Nephron (organoid): ENCODE results near the gene NUAK2.
A peak's percentile ranks its signal among the peaks of the same experiment; 100 is the strongest.

Source experiments
- H3K27ac Mint-ChIP-seq, 3 experiments: 2 replicates each; pipeline ENCODE4 v1.8.0; 2020; ENCODE audit warnings: mixed read lengths in 3 of 3, mild to moderate bottlenecking in 2 of 3, moderate library complexity in 1 of 3
- H3K27me3 Mint-ChIP-seq: 2 replicates; pipeline ENCODE4 v1.8.0; 2021; ENCODE audit warnings: low read depth, mild to moderate bottlenecking, moderate library complexity, mixed read lengths
- H3K36me3 Mint-ChIP-seq: 2 replicates; pipeline ENCODE4 v1.8.0; 2020; ENCODE audit warnings: low read depth, mixed read lengths
- H3K4me1 Mint-ChIP-seq: 2 replicates; pipeline ENCODE4 v1.8.0; 2020; ENCODE audit warnings: mixed read lengths
- H3K4me3 Mint-ChIP-seq, 3 experiments: 2 replicates each; pipeline ENCODE4 v1.8.0; 2020; ENCODE audit warnings: mild to moderate bottlenecking in 3 of 3, mixed read lengths in 3 of 3, moderate library complexity in 2 of 3
- H3K9me3 Mint-ChIP-seq: 2 replicates; pipeline ENCODE4 v1.8.0; 2020; ENCODE audit warnings: mixed read lengths
- TF ChIP-seq, protein P1 (sequence below), 3 experiments: fragments of 200-600 bp; sonication (generic); IDR thresholded peaks; one replicate each; pipeline ENCODE4 v1.5.0; 2021; ENCODE audit warnings: antibody characterized with exemption in 3 of 3; ENCODE audit not compliant: unreplicated experiment in 3 of 3

NUAK2 gene

DNA sequence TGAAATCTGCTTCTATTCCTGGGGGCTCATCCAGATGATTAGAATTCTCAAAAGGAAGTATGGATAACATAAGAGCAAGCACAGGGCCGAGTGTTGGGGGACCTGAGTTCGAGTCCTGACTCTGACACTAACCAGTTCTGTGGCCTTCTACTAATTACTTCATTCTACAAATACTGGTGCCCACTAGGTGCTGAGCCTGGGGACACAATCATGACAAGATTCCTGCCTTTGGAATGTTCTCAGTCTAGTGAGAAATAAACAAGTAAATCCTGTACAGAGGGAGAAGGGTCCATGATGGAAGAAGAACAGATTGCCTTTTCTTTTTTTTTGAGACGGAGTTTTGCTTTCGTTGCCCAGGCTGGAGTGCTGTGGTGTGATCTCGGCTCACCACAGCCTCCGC is 2.2 kb upstream of the NUAK2 start:
- Mint-ChIP-seq H3K36me3 (no peaks in the 10 kb centered on the region), H3K4me1 (peaks cover 32% of the 10 kb centered on the region), H3K9me3 (no peaks in the 10 kb centered on the region), H3K4me3 (peak overlapping the region in 2 of 3 experiments; percentile 29 to 35), H3K27ac (no peak overlapping the region), H3K27me3 (peaks cover 21% of the 10 kb centered on the region)
- TF ChIP-seq, protein P1, sequence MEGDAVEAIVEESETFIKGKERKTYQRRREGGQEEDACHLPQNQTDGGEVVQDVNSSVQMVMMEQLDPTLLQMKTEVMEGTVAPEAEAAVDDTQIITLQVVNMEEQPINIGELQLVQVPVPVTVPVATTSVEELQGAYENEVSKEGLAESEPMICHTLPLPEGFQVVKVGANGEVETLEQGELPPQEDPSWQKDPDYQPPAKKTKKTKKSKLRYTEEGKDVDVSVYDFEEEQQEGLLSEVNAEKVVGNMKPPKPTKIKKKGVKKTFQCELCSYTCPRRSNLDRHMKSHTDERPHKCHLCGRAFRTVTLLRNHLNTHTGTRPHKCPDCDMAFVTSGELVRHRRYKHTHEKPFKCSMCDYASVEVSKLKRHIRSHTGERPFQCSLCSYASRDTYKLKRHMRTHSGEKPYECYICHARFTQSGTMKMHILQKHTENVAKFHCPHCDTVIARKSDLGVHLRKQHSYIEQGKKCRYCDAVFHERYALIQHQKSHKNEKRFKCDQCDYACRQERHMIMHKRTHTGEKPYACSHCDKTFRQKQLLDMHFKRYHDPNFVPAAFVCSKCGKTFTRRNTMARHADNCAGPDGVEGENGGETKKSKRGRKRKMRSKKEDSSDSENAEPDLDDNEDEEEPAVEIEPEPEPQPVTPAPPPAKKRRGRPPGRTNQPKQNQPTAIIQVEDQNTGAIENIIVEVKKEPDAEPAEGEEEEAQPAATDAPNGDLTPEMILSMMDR (IDR thresholded peaks at IDR 0.05; ENCODE audit: unreplicated experiment in 3 of 3) = no peak

DNA sequence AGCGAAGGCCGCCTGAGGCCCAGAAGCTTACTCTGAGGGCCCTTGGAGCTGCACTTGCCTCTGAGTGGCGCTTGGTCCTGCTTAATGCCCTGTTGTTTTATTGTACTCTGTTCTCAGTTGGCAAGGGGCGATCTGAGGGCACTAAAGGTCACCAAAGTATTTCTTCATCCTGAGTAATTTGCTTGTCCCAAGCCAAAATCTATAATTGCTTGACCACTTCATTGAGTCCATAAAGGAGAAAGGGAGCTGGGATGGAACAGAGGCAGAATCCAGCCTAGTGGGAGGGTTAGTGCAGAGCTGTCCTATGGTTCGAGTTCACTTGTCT is 376 bp upstream of the NUAK2 start:
- H3K9me3 Mint-ChIP-seq = no peaks in the 10 kb centered on the region
- H3K36me3 Mint-ChIP-seq = no peaks in the 10 kb centered on the region
- H3K27me3 Mint-ChIP-seq = peaks cover 15% of the 10 kb centered on the region
- peaks cover 49% of the 10 kb centered on the region for H3K4me1 Mint-ChIP-seq
- no peak overlapping the region for H3K27ac Mint-ChIP-seq
- TF ChIP-seq, protein P1 (IDR thresholded peaks at IDR 0.05; ENCODE audit: unreplicated experiment in 3 of 3) = no peak
- H3K4me3 Mint-ChIP-seq = peak overlapping the region; percentile 91 to 99 (median 94)

- H3K4me1 Mint-ChIP-seq = peaks cover 61% of the 10 kb centered on the region
- TF ChIP-seq, protein P1 (IDR thresholded peaks at IDR 0.05; ENCODE audit: unreplicated experiment in 3 of 3) = no peak
- peaks cover 5% of the 10 kb centered on the region for H3K27me3 Mint-ChIP-seq
- peak overlapping the region; percentile 6 to 58 (median 25) for H3K27ac Mint-ChIP-seq
- H3K9me3 Mint-ChIP-seq = no peaks in the 10 kb centered on the region
- H3K36me3 Mint-ChIP-seq = no peaks in the 10 kb centered on the region
- H3K4me3 Mint-ChIP-seq = peak overlapping the region; percentile 71 to 99 (median 91)
These were observed 2.2 kb downstream of the NUAK2 start for GRCh38 chr1:205319081-205320018.

GRCh38 chr1:205318231-205318991 is 3.1 kb downstream of the NUAK2 start:
- TF ChIP-seq, protein P1 (IDR thresholded peaks at IDR 0.05; ENCODE audit: unreplicated experiment in 3 of 3) = no peak
- Mint-ChIP-seq H3K4me3 (peak overlapping the region; percentile 61 to 91 (median 70)), H3K9me3 (no peaks in the 10 kb centered on the region), H3K4me1 (peaks cover 71% of the 10 kb centered on the region), H3K36me3 (no peaks in the 10 kb centered on the region), H3K27me3 (peaks cover 5% of the 10 kb centered on the region), H3K27ac (peak overlapping the region; percentile 58 to 93 (median 83))

DNA sequence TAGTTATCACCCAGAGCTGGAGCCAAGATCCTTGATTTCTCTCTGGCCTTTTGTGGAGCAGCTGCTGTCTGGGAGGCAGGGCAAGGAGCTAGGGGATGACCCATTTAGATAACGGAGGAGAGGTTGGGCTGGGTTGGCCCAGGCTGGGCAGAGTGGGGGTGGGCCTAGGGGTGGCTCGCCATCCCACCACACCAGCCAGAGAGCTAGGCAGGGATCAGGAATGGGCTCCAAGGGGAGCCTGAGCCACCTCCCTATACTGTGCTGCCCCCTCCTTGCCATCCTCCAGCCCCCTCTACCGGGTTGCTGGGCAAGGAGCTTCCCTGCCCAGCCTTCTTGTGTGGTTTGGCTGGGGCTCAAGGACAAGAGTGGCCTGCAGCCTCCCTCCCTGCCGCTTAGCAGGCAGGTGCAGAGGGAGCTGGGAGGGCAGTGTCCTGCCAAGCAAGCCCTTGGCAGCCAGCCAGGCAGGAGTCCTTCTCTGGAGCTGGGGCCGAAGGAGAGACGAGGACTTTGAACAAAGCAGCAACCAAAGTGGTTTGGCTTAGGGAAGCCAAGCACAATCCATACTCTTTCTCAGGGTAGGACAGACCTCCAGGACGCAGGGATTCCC is 4.1 kb downstream of the NUAK2 start:
- Mint-ChIP-seq H3K36me3 (no peaks in the 10 kb centered on the region), H3K9me3 (no peaks in the 10 kb centered on the region), H3K4me3 (peak overlapping the region; percentile 52 to 57 (median 56)), H3K4me1 (peaks cover 79% of the 10 kb centered on the region), H3K27ac (peak overlapping the region; percentile 58 to 93 (median 83)), H3K27me3 (peaks cover 5% of the 10 kb centered on the region)
- TF ChIP-seq, protein P1 (IDR thresholded peaks at IDR 0.05; ENCODE audit: unreplicated experiment in 3 of 3) = no peak
